PFSK-1 (cell line): Measurements from ENCODE around the gene FEM1A.
A peak's percentile ranks its signal among the peaks of the same experiment; 100 is the strongest.

Experiments used
- FOXP2 ChIP-seq: optimal IDR thresholded peaks from 2 replicates; pipeline ENCODE3; 2011; ENCODE audit warnings: borderline replicate concordance, control low read depth, inconsistent platforms; ENCODE audit not compliant: insufficient read depth; ENCODE audit errors: extremely low read length, extremely low read depth
- POLR2AphosphoS5 ChIP-seq: IDR thresholded peaks from 2 replicates; pipeline ENCODE4 v1.6.1; 2012; ENCODE audit warnings: low read depth, mild to moderate bottlenecking, control low read depth, low read length, moderate library complexity
- SIN3A ChIP-seq: IDR thresholded peaks from 2 replicates; pipeline ENCODE4 v1.6.1; 2012; ENCODE audit warnings: mild to moderate bottlenecking, low read length, moderate library complexity, borderline replicate concordance; ENCODE audit not compliant: insufficient read depth
- TAF1 ChIP-seq: IDR thresholded peaks from 2 replicates; pipeline ENCODE4 v1.6.1; 2012; ENCODE audit warnings: low read length, control low read depth, borderline replicate concordance; ENCODE audit not compliant: insufficient read depth
- TF ChIP-seq, protein P1 (sequence below), 2 experiments: IDR thresholded peaks; 2 replicates each; pipeline versions ENCODE4 v1.6.1 to v1.8.0; 2011 to 2012; ENCODE audit warnings: low read depth in 2 of 2, low read length in 2 of 2, control low read depth in 1 of 2, inconsistent platforms in 1 of 2, mild to moderate bottlenecking in 1 of 2, moderate library complexity in 1 of 2; ENCODE audit not compliant: insufficient read depth in 1 of 2

The FEM1A gene

DNA sequence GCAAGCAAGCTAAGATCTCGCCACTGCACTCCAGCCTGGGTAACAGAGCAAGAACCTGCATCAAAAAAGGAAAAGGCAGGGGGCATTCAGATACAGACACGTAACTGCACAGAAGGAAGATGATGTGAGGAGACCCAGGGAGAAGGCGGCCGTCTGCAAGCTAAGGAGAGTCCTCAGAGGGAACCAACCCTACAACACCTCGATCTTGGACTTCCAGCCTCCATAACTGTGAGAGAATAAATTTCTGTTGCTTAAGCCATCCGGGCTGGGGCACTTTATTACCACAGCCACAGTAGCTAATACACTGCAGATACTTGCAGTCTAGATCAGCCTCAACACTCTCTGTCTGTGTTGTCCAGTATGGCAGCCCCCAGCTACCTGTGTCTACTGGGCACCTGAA lies 32.0 kb downstream of the FEM1A start:
- TF ChIP-seq TAF1 (no peak), SIN3A (no peak)
- TF ChIP-seq, protein P1, sequence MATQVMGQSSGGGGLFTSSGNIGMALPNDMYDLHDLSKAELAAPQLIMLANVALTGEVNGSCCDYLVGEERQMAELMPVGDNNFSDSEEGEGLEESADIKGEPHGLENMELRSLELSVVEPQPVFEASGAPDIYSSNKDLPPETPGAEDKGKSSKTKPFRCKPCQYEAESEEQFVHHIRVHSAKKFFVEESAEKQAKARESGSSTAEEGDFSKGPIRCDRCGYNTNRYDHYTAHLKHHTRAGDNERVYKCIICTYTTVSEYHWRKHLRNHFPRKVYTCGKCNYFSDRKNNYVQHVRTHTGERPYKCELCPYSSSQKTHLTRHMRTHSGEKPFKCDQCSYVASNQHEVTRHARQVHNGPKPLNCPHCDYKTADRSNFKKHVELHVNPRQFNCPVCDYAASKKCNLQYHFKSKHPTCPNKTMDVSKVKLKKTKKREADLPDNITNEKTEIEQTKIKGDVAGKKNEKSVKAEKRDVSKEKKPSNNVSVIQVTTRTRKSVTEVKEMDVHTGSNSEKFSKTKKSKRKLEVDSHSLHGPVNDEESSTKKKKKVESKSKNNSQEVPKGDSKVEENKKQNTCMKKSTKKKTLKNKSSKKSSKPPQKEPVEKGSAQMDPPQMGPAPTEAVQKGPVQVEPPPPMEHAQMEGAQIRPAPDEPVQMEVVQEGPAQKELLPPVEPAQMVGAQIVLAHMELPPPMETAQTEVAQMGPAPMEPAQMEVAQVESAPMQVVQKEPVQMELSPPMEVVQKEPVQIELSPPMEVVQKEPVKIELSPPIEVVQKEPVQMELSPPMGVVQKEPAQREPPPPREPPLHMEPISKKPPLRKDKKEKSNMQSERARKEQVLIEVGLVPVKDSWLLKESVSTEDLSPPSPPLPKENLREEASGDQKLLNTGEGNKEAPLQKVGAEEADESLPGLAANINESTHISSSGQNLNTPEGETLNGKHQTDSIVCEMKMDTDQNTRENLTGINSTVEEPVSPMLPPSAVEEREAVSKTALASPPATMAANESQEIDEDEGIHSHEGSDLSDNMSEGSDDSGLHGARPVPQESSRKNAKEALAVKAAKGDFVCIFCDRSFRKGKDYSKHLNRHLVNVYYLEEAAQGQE (IDR thresholded peaks at IDR 0.05; ENCODE audit: insufficient read depth in 1 of 2, low read depth in 2 of 2, low read length in 2 of 2), result no peak

DNA sequence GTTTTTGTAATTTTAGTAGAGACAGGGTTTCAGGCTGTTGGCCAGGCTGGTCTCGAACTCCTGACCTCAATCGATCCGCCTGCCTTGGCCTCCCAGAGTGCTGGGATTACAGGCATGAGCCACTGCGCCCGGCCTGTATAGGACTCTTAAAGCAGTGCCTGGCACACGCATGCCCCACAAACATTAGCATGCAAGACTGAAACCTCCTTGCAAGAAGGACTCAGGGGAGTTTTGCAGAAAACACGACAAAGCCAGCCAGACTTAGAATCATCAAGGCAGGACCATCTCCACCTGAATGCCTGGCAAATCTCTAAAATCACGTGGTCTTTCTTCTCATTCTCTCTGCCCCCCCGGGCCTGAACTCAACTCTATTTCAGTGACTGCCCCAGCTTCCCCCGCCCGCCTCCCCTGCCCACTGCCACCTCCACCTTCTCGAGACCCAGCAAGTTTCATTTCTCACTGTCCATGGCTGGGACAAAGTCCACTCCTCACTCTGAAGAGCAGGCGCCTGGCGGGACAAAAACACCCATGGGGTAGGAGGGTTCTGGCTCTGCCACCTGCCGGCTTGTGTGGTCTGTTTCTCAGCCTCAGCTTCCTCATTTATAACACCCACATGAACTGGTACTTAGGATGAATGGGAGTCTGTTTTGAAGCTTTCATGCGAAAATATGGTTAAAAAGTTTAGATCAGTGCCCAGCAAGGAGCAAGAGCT lies 37.6 kb downstream of the FEM1A start:
- no peak for TF ChIP-seq SIN3A
- TF ChIP-seq, protein P1 (IDR thresholded peaks at IDR 0.05; ENCODE audit: insufficient read depth in 1 of 2, low read depth in 2 of 2, low read length in 2 of 2), result no peak
- TF ChIP-seq POLR2AphosphoS5, result no peak
- no peak for TF ChIP-seq FOXP2
- no peak for TF ChIP-seq TAF1

DNA sequence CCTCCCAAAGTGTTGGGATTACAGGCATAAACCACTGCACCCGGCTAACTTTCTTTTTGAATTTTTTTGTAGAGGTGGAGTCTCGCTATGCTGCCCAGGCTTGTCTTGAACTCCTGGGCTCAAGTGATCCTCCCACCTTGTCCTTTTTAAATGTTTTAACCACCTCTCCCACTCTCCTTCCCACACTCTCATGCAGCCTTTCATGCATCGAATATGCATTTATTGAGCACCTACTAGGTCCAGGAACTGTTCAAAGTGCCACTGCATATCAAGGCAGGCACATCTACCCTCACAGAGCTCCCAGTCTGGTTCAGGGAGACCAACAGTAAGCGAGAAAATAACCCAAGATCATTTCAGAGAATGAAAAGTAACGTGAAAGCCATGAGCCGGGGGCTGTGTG lies 38.8 kb downstream of the FEM1A start:
- no peak for TF ChIP-seq POLR2AphosphoS5
- TF ChIP-seq SIN3A, result no peak
- TF ChIP-seq, protein P1 (IDR thresholded peaks at IDR 0.05; ENCODE audit: insufficient read depth in 1 of 2, low read depth in 2 of 2, low read length in 2 of 2), result no peak
- TF ChIP-seq TAF1, result no peak
- no peak for TF ChIP-seq FOXP2

DNA sequence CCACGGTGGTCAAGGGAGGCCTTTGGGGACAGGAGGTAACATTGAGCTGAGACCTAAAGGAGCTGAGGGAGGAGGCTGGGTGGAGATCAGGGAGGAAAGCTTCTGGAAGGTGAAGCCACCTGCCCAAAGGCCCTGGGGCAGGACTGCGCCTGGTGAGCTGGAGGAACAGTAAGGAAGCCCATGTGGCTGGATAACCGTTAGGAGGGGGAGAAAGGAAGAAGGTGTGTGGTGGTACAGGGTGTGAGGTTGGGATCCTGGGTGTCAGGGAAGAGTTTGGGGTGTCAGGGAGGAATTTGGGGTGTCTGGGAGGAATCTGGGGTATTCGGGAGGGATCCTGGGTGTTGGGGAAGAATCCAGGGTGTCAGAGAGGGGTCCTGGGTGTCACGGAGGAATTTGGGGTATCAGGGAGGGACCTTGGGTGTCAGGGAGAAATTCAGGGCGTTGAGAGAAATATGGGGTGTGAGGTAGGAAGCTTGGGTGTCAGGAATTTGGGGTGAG lies 39.3 kb downstream of the FEM1A start:
- TF ChIP-seq FOXP2 (no peak), TAF1 (no peak), SIN3A (no peak), POLR2AphosphoS5 (no peak)
- TF ChIP-seq, protein P1 (IDR thresholded peaks at IDR 0.05; ENCODE audit: insufficient read depth in 1 of 2, low read depth in 2 of 2, low read length in 2 of 2), result no peak

DNA sequence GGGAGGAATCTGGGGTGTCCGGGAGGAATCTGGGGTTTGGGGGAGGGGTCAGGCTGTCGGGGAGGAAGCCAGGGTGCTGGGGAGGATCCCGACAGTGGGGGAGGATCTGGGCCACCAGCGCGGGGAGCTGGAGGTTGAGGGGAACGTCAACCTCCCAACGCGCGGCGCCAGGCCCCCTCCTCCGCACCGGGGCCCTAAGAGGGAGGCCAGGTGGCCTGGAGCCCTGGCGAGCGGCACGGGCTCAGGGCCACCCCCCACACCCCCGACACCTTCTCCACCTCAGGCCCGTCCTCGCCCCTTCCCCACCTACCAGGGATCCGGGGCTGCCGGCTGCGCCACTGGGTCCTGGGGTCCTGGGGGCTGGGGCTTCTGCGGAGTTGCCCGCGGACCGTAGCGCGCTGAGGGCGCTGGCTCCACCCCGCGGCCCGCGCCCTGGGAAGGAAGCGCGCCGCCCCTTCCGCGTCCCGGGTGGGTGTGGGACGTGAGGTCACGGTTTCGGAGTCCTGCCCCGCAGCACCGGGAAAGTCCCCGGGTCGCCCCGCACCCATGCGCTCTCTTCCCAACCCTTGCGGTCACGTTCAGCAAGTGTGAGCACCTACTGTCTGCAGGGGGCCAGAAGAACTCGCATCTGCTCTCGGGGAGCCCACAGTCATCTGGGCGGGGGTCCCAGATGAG lies 39.9 kb downstream of the FEM1A start, which contains the start of gene TICAM1:
TSS of gene TICAM1 (minus strand) at position 409 of the 675 bp plus-strand sequence. CDS start 13,335 bp downstream, outside the sequence.
- TF ChIP-seq FOXP2 (peak; percentile 82), SIN3A (peak; percentile 51; the same call in 1 of the 2 replicates), POLR2AphosphoS5 (peak; percentile 73; the same call in 1 of the 2 replicates), TAF1 (no peak)
- TF ChIP-seq, protein P1 (IDR thresholded peaks at IDR 0.05; ENCODE audit: insufficient read depth in 1 of 2, low read depth in 2 of 2, low read length in 2 of 2), result no peak
